Muscle of arm (tissue), 14 donors: ENCODE results near the gene USP22. TPM values are rescaled to one million over a fixed set of nuclear protein-coding genes. Genes with fewer than 3 reads are reported as not detected.
"Not testable (repeated sequence)": the region's sequence is repeated elsewhere in the genome, so short reads cannot be mapped to it uniquely, and the experiment has no call there.

ENCODE experiments used
- DNase-seq: peaks from one replicate; pipeline ENCODE4 v3.0.0-alpha.2; 2013
- long read RNA-seq, 11 donors: transcript quantifications; one replicate each; lab custom pipeline, GENCODE V29; 2026
- polyA plus RNA-seq, 12 donors: library from polyadenylated mRNA; unstranded; fragments of 120-200 nt; gene quantifications; one replicate each; pipeline ENCODE4 v1.2.1, GENCODE V29; 2013; ENCODE audit not compliant: insufficient read length in 12 of 12

Gene USP22
- polyA plus RNA-seq = 100 to 1,000 TPM; 152 to 223 (median 172) TPM
- long read RNA-seq, donor 1, full-length matches to known transcripts = 21 of 21 reads
- long read RNA-seq, donor 1, partial matches to known transcripts = 0 of 21 reads
- long read RNA-seq, donor 1, other reads (novel, unspliced or antisense) = 0 of 21 reads
- long read RNA-seq, donor 2, full-length matches to known transcripts = 40 of 40 reads
- long read RNA-seq, donor 2, partial matches to known transcripts = 0 of 40 reads
- long read RNA-seq, donor 2, other reads (novel, unspliced or antisense) = 0 of 40 reads
- long read RNA-seq, donor 3, full-length matches to known transcripts = 17 of 17 reads
- long read RNA-seq, donor 3, partial matches to known transcripts = 0 of 17 reads
- long read RNA-seq, donor 3, other reads (novel, unspliced or antisense) = 0 of 17 reads
- long read RNA-seq, donor 4, full-length matches to known transcripts = 13 of 13 reads
- long read RNA-seq, donor 4, partial matches to known transcripts = 0 of 13 reads
- long read RNA-seq, donor 4, other reads (novel, unspliced or antisense) = 0 of 13 reads
- long read RNA-seq, donor 5, full-length matches to known transcripts = 36 of 41 reads
- long read RNA-seq, donor 5, partial matches to known transcripts = 5 of 41 reads
- long read RNA-seq, donor 5, other reads (novel, unspliced or antisense) = 0 of 41 reads
- long read RNA-seq, donor 6, full-length matches to known transcripts = 23 of 23 reads
- long read RNA-seq, donor 6, partial matches to known transcripts = 0 of 23 reads
- long read RNA-seq, donor 6, other reads (novel, unspliced or antisense) = 0 of 23 reads
- long read RNA-seq, donor 7, full-length matches to known transcripts = 14 of 14 reads
- long read RNA-seq, donor 7, partial matches to known transcripts = 0 of 14 reads
- long read RNA-seq, donor 7, other reads (novel, unspliced or antisense) = 0 of 14 reads
- long read RNA-seq, donor 8, full-length matches to known transcripts = 47 of 114 reads
- long read RNA-seq, donor 8, partial matches to known transcripts = 67 of 114 reads
- long read RNA-seq, donor 8, other reads (novel, unspliced or antisense) = 0 of 114 reads
- long read RNA-seq, donor 9, full-length matches to known transcripts = 6 of 6 reads
- long read RNA-seq, donor 9, partial matches to known transcripts = 0 of 6 reads
- long read RNA-seq, donor 9, other reads (novel, unspliced or antisense) = 0 of 6 reads
- long read RNA-seq, donor 10, full-length matches to known transcripts = 46 of 46 reads
- long read RNA-seq, donor 10, partial matches to known transcripts = 0 of 46 reads
- long read RNA-seq, donor 10, other reads (novel, unspliced or antisense) = 0 of 46 reads
- long read RNA-seq, donor 11, full-length matches to known transcripts = 24 of 24 reads
- long read RNA-seq, donor 11, partial matches to known transcripts = 0 of 24 reads
- long read RNA-seq, donor 11, other reads (novel, unspliced or antisense) = 0 of 24 reads

DNA sequence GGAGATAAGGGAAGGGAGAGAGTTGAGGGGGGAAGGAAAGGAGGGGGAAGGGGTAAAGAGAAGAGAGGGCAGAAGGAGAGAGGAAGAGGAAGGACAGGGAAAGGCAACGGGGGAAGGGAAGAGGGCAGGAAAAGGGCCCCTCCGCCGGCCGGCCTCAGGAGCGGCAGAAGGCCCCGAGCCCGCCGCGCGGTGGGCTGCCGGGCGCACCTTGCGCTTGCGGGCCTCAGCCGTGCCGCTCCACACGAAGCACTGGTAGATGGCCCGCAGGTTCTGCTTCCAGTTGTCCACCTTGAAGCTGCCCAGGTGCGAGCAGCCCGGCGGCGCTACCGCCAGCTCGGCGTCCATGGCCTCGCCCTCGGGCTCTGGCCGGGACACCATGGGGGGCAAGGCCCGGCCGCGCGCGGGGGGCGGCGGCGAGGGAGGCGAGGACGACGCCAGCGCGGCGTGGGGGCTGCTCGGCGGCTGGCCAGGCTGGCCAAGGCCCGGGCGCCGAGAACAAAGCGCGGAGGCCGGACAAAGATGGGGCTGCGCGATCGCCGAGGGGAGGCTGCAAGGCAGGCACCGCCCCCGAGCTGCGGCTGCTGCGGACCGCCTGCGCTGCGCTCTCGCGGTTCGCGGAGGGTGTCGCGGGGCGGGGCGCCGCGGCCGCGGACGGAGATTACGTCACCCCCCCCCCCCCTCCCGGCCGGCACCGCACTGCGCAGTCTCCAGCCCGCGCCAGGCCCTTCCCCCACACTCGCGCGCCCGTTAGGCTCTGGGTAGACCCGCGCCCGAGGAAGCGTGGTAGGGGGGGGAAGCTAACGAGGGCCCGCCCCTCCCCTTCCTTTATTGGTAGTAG, at the start of gene USP22:
Gene USP22 (minus strand): TSS at position 554 of the 838 bp plus-strand sequence. CDS start 176 bp downstream, at position 378.
- DNase-seq = no peak

DNA sequence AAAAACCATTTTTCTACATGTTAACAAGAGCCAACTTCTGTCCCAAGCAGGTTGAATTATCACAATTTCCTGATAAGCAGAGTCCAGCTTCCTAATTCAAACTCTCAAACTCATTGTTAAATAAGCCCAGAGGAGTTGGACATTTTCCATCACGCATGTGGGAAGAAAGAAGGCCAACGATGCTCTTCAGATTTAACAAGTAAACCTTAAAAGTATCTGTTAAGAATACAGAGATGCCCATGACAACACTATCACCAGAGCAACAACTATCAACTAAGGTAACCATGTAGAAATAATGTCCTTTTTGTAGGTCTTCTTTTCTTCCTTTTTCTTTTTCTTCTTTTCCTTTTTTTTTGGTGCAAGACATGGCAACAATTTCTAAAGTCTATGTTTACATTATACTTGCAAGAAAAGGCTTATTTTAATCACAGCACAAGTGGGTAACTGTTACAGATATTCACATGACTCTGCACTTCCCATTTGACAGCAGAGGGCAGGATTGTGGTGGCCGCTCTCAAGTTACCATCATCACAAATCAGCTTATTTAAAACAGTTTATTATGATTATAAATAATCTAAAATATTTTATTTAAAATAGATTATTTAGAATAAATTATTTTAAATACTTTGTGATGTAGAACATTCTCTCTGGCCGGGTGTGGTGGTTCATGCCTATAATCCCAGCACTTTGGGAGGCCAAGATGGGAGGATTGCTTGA, 48.2 kb upstream of the USP22 start:
- no peak for DNase-seq

DNA sequence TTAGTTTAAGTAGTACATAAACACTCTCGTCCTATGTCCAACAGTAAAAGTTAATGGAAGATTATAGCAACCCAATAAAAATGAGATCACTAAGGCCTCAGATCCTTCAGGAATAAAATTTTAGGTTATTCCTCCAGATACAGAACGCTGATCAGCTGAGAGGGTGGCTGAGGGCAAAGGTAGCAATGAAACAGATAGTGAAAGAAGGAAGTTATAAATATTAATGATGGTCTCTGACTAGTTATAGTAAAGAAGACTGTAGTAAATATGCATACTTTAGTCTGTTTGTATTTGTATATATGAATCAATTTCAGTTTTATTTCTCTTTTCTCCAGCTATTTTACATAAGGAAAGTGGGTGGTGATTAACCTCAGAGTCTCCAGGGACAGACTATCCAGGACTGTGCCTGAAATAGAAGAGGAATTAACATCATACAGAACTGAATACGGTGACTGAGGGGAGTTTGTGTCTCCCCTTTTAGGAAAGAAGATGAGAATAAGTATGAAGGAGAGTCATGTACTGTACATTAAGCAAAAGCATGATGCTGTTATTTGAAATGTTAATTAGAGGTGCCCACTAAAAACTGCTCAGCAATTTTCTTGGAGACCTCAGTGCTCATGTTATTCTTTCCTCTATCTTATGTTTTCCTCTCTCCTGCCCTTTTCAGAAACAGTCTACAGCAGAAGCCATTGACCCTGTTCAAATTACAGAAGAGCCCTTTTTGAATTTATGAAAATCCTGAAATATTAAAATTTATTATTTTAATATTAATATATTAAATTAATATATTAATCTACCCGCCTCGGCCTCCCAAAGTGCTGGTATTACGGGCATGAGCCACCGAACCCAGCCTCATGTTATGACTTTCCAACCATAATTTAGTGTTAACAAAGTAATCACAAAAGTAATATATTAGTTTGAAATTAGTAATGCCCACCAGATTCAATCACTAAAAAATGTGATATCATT, 47.4 kb upstream of the USP22 start:
- DNase-seq = no peak

DNA sequence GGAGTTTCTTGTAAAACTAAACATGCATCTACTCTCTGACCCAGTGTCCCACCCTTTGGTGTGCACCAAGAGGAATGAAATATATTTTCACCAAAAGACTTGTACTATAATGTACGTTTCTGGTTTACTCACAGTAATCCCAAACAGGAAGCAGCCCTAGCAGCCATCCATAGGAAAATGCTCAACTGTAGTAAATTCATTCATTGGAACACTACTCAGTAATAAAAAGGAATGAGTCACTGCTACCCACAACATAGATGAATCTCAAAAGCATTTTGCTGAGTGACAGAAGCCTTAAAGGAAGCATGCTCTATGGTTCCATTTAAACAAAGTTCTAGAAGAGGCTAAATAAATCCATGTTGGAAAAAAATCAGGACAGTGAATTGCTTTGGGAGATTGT, 46.3 kb upstream of the USP22 start:
- no peak for DNase-seq

DNA sequence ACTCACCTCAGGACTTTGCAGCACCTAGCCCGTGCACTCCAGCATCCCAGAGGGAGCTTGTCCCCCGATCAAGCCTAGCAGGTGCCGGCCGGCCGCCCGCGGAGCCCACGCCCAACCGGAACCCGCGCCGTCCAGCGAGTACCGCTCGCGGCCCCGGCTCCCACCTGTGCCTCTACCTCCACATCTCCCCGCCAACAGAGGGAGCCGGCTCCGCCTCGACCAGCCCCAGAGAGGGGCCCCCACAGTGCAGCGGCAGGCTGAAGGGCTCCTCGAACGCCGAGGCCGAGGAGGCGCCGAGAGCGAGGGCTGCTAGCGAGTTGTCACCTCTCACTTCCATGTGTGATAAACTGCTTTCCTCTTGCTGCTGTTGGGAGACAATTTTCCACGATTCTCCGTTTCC, 42.9 kb upstream of the USP22 start:
- DNase-seq = no peak

DNA sequence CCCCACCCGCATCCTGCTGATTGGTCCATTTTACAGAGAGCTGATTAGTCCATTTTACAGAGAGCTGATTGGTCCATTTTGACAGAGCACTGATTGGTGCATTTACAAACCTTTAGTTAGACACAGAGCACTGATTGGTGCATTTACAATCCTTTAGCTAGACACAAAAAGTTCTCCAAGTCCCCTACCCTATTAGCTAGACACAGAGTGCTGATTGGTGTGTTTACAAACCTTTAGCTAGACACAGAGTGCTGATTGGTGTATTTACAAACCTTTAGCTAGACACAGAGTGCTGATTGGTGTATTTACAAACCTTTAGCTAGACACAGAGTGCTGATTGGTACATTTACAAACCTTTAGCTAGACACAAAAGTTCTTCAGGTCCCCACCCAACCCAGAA, 42.5 kb upstream of the USP22 start:
- not testable (repeated sequence) for DNase-seq

DNA sequence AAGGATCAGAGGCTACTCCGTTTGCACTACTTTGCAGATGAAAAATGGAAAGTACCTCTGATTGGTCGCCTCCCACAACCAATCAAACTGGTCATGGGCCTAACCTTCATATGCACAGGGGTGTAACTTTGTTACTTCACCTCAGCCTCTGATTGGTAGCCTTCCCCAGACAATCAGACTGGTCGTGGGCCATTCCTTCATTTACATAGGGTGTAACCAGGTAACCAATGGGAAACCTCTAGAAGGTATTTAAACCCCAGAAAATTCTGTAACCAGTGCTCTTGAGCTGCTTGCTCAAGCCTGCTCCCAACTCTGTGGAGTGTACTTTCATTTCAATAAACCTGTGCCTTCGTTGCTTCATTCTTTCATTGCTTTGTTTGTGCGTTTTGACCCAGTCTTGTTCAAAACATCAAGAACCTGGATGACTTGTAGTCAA, 39.2 kb upstream of the USP22 start:
- DNase-seq = no peak

DNA sequence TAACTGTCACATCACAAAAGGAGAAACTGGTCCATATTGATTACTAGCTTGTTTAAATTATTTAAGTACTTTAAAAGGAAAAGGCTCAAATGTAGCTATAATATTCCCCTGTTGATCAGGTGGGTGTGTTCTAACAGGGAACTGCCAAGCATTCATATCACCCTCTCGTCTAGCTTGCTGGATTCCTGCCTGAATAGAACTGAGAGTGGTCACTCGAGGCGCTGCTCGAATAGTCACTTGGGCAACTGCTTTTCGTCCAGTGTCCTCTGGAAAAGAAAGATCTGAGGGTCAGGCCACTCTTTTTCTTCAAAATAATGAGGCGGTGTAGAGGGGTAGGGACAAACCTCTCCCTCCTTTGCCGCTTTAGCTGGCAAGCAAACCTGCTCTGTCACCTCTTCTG, 36.4 kb upstream of the USP22 start:
- no peak for DNase-seq

DNA sequence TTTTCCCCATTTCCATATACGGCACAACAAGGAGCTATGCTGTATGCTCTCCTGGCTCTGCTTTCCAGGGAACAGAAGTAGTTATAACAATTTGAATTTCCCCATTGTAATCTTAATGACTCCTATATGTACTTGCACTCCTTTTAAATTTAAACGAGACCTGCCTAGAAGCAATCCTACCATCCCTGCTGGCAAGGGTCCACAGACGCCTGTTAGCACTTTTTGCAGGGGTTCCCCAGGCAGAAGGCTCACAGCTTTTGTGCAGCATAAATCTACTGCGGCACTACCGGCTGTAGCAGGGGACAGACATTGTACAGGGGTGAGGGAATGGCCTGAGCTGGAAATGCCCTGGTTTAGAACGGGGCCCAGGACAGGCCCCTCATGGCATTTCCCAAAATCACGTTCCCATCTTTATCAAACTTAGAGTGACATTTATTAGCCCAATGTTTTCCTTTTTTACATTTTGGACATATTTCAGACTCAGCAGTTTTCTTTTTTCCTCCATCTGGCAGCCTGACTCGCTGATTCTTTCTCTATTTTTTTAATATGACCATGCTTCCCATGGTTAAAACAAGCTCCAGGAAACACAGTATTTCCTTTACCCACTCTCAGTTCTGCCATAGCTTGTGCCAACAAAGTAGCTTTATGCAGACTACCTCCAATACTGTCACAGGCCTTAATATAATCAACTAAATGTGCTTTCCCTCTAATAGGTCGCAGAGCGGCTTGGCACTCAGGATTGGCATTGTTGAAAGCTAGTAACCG, 35.4 kb upstream of the USP22 start:
- DNase-seq = no peak

DNA sequence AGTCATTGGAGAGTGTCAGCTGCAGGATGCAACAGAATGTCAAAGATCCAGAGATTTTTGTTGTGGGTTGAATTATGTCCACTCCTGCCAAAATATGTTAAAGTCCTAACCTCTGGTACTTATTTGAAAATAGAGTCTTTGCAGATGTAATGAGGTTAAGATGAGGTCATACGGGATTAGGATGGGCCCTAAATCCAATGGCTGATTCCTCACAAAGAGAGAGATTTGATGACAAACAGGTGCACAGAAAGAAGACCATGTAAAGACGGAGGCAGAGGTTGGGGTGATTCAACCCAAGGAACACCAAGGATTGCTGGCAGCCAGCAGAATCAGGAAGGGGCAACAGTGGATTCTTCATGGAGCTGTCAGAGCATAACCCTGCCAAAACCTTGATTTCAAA, 34.5 kb upstream of the USP22 start:
- DNase-seq = no peak

DNA sequence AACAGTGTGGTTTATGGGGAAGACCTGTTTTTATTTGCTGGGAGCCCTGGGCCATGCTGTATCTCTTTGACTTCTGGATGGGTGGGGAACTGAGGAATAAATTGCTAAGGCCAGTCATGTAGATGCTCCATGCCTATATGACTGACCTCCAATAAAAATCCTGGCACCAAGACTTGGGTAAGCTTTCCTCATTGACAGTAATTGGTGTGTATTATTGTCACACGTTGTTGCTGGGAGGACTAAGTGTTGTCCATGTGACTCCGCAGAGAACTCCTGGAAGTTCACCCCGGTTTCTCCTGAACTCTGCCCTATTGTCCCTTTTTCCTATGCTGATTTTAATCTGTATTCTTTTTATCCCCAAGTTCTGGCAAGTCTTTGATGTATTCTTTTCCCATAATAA, 33.4 kb upstream of the USP22 start:
- no peak for DNase-seq

DNA sequence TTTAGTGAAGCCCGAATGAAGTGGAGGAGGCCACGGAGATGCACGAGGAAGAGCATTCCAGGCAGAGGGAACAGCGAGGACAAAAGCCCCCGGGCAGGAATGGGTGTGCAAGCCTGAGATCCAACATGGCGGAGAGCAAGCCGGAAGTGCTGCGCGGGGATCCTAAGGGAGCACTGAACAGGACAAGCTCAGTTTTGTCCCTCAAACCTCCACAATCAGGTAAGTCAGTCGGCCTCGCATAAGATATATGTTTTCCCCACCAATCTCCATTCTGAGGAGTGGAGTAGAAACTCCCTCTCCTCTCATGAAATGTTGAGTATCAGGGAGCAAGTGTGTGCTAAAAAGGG, 32.9 kb upstream of the USP22 start:
- no peak for DNase-seq

DNA sequence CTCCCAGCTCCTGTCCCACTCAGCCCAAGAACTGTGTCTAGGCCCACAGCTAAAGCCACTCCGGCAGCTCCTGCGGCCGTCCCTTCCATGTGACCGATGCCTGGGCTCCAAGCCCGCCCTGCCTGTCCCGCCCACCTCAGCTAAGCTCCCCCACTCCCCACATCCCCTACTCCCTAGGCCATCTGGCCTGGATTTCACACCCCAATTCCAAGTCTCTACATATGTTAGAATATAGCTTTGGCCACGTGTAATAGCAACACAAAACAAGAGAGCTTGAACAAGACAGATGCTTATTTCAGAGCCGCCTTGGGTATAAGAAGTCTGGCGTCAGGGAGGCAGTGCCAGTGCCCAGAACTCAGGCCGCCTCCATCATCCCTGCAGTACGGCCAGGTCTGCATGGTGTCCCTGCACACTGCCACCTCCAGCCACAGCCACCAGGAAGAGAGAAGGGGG, 30.0 kb upstream of the USP22 start:
- DNase-seq = peak; percentile 85

DNA sequence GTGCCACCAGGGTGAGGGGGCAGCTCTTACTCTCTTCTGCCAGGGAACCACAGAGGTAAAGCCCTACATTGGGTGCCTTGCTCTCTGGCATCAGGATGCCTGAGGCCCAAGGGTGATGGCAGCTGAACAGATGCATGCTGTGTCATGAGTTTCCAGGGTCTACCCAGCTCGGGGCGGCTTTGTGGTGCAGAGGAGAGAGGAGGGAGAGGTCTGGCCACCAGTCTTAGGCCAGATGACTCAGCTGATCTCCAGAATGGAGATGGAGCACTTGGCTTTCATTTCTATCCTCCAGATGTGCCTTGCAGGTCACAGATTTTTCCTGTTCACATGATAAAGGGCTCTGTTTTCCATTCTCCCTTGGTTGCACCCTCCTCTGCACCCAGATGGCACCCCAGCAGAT, 23.6 kb upstream of the USP22 start:
- no peak for DNase-seq

DNA sequence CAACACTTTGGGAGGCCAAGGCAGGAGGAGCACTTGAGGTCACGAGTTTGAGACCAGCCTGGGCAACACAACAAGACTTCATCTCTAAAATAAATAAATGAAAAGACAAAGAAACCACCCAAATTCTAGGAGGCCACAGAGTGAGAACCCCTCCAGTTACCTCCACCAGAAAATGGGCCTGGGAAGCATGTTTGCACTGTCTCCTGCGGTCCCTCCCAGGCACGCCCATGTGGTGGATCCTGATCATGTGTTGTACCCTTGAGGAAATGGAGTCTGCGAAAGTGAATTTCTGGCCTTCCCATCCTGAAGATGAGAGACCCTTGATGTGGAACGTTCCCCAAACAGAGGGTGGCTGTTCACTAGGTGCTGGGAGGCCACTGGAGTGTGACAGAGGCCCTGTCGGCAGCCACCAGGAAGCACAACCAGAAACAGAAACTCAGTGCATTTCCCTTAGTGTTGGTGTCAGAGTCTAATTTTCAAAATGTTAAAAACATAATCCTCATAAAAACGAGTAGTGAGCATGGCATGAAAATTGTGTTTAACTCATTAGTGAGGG, 19.2 kb upstream of the USP22 start:
- DNase-seq = no peak

DNA sequence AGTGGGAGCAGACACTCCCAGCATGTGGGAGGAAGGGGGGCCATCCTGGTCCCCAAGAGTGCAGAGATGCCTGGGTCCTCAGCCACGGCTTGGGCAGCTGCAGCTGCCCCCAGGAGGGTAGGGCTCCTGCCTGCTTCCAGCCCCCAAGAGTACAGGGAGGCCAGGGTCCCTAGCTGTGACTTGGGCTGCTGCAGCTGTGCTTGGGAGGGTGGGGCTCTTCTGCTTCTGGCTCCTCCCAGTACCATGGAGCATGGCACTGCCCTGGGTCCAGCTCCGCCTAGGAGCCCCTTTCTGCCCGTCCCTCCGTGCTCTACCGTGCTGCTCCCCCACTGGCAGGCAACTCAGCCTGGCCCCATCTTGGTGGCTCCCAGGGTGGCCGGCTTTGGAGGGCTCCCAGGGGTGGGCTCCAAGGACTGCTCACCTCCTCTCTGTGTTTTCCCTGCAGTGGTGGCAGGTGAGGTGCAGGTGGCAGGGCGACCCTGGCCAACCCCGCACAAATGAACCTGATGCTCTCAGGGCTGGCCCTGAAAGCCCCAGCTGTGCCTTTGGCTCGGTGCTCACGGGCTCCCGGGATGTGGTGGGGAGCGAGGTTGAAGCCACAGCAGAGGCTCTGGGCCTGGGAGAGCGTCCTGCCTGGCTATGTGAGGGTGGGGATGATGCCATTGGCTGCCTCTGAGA, 18.5 kb upstream of the USP22 start:
- DNase-seq = no peak

DNA sequence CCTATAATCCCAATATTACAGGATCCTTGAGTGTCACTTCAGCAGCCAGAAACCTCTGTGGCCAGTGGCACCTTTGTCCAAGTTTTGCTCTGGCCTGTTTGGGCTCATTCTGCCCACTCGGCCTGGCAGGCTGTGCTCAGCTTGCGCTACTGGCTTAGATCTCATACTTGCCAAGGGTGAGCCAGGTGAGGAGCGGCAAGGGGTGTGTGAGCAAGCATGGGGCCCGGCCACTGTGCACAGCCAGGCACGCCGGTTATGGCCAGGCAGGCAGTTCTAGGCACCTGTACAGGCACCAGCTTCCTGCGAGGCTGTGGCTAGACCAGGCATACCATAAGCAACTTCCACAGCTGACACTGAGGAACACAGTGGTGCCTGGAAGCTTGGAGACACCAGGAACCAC, 16.9 kb upstream of the USP22 start:
- DNase-seq = no peak
